ENCODE results near the gene VSIG10. TPM values are rescaled to one million over a fixed set of nuclear protein-coding genes. Genes with fewer than 3 reads are reported as not detected.

The VSIG10 gene
- total RNA-seq, 1 donor from 2014 or later, result 2.4 TPM

DNA sequence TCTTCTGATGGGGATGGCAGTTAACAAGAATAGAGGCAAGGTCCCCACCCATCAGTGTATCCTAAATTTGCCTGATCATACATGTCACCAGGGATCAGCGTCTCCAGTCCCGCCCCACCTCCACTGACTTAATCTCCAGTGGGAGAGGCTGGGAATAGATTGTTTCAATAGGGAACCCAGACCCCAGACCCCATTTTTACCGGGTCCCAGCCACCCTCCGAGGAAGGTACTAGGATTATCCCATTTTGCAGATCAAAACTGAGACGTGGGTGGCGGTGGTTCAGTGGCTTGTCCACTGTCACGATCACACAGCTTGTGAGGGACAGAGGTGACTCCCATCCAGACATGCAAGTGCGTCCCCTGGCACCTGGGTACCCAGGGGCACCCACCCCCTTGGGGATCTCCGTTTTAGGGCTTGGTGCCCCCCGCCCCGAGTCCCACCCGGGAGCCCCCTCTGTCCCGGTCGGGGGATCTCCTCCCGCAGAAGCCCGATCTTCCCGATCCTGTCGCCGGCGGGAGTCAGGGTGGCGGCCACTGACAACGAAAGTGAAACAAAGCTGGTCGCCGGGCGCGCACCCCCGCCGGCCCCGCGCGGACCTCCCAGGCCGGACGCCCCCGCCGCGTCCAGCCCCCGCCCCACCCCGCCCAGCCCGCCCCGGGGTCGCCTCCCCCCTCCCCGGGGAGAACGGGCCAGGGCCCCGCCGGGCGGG is 43.4 kb downstream of the VSIG10 start:
- Mint-ChIP-seq H3K27me3 (no peaks in the 10 kb centered on the region), H3K4me3 (peak overlapping the region; percentile 84), H3K36me3 (ENCODE audit: low read depth) (peaks cover 2% of the 10 kb centered on the region), H3K27ac (peak overlapping the region; percentile 85), H3K9me3 (no peaks in the 10 kb centered on the region), H3K4me1 (peaks cover 47% of the 10 kb centered on the region)
- ChIA-PET POLR2A (interaction anchor here (0.6 to 2.9 kb wide), 7 partner anchors 40 to 316 kb away, joined by 3 to 18 read pairs (median 6); partner anchors contain the start of genes PEBP1, RFC5 and SUDS3), CTCF (no interaction called here)
- intact Hi-C loops (cut with micrococcal nuclease), result loop anchor here (1.0 to 5.0 kb wide), 4 partner anchors 26 to 317 kb away; partner anchors contain the start of genes RFC5 and SUDS3
- peak; percentile 48 for DNase-seq
- TF ChIP-seq, protein P1, sequence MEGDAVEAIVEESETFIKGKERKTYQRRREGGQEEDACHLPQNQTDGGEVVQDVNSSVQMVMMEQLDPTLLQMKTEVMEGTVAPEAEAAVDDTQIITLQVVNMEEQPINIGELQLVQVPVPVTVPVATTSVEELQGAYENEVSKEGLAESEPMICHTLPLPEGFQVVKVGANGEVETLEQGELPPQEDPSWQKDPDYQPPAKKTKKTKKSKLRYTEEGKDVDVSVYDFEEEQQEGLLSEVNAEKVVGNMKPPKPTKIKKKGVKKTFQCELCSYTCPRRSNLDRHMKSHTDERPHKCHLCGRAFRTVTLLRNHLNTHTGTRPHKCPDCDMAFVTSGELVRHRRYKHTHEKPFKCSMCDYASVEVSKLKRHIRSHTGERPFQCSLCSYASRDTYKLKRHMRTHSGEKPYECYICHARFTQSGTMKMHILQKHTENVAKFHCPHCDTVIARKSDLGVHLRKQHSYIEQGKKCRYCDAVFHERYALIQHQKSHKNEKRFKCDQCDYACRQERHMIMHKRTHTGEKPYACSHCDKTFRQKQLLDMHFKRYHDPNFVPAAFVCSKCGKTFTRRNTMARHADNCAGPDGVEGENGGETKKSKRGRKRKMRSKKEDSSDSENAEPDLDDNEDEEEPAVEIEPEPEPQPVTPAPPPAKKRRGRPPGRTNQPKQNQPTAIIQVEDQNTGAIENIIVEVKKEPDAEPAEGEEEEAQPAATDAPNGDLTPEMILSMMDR (IDR thresholded peaks at IDR 0.05), result no peak
- ATAC-seq (ENCODE audit: low read depth), result peak; percentile 29

DNA sequence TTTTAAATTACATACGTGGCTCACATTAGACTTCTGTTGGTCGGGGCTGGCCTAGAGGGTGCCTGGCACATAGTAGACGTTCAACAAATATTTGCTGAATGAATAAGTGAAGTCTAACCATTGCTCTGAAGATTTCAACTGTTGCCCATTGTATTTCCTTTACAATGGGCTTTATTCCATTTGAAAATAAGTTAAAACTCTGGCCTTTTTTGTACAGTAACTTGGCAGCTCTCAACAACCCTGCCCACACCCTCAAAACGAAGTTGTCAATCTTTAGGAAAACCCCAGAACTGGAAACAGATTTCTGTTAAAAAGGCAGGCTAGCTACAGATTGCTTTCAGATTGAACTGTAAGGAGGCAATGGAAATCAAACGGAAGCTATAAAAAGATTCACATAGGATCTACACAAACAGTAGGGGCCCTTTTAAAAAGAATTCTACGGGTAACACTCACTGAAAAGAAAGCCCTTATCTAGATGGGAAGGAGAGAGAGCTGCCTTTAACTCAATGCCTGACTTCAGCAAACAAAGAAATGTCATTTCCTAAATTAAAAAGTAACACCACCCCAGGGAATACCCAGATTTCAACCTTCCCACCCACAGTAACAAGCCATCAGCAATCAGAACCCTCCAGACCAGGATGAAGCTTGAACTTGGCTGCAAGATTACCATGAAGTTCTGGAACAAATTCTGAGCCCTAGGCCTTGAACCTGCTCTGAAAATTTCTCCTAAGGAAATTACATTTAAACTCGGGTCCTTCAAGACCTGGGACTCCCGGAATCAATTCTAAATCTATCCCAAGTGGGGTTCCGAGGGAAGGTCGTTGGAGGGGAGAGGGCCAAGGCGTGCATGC is 44.2 kb downstream of the VSIG10 start:
- peaks cover 42% of the 10 kb centered on the region for H3K4me1 Mint-ChIP-seq
- no peaks in the 10 kb centered on the region for H3K27me3 Mint-ChIP-seq
- TF ChIP-seq, protein P1 (IDR thresholded peaks at IDR 0.05), result no peak
- no peak for DNase-seq
- no peaks in the 10 kb centered on the region for H3K9me3 Mint-ChIP-seq
- peak overlapping the region; percentile 84 for H3K4me3 Mint-ChIP-seq
- intact Hi-C loops (cut with micrococcal nuclease), result loop anchor here (2.0 to 5.0 kb wide), 3 partner anchors 25 to 318 kb away; partner anchors contain the start of gene SUDS3
- H3K36me3 Mint-ChIP-seq (ENCODE audit: low read depth), result peaks cover 2% of the 10 kb centered on the region
- ATAC-seq (ENCODE audit: low read depth), result no peak
- POLR2A ChIA-PET, result interaction anchor here (2.0 to 2.9 kb wide), 2 partner anchors 43 to 76 kb away, joined by 6 to 10 read pairs; partner anchors contain the start of genes PEBP1 and RFC5
- peak overlapping the region; percentile 85 for H3K27ac Mint-ChIP-seq
- CTCF ChIA-PET, result no interaction called here

DNA sequence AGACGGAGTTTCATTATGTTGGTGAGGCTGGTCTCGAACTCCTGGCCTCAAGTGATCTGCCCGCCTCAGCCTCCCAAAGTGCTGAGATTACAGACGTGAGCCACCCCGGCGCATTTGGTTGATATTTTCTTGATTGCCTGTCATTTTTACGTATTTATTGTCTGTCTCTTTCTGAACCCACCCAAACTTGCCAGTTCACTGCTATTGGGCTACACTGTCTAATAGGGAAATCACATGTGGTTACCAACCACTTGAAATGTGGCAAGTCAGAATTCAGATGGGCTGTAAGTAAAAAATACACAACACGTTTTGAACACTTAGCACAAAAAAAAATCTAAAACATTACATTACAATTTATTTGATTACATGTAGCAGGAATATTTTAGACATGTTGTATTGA is 44.9 kb downstream of the VSIG10 start:
- ChIA-PET CTCF (no interaction called here), POLR2A (no interaction called here)
- Mint-ChIP-seq H3K27ac (no peak overlapping the region), H3K9me3 (no peaks in the 10 kb centered on the region), H3K4me3 (no peak overlapping the region), H3K36me3 (ENCODE audit: low read depth) (peaks cover 2% of the 10 kb centered on the region), H3K4me1 (peaks cover 37% of the 10 kb centered on the region), H3K27me3 (no peaks in the 10 kb centered on the region)
- intact Hi-C loops (cut with micrococcal nuclease), result no loop called here
- no peak for DNase-seq
- TF ChIP-seq, protein P1 (IDR thresholded peaks at IDR 0.05), result no peak
- ATAC-seq (ENCODE audit: low read depth), result no peak

DNA sequence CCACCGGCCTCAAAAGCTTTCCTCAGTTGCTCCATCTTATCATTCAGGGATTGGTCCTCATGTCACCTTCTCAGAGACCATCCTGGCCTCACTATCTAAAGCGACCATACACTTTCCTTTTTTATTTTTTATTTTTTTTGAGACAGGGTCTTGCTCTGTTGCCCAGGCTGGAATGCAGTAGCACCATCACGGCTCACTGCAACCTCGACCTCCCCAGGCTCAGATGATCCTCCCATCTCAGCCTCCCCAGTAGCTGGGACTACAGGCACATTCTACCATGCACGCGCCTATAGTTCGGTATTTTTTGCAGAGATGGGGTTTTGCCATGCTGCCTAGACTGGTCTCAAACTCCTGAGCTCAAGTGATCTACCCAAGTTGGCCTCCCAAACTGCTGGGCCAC is 45.6 kb downstream of the VSIG10 start:
- Mint-ChIP-seq H3K9me3 (no peaks in the 10 kb centered on the region), H3K27me3 (no peaks in the 10 kb centered on the region), H3K36me3 (ENCODE audit: low read depth) (peaks cover 2% of the 10 kb centered on the region), H3K4me3 (no peak overlapping the region), H3K27ac (no peak overlapping the region), H3K4me1 (peaks cover 34% of the 10 kb centered on the region)
- CTCF ChIA-PET, result no interaction called here
- TF ChIP-seq, protein P1 (IDR thresholded peaks at IDR 0.05), result no peak
- POLR2A ChIA-PET, result interaction anchor here (0.7 kb wide), 1 partner anchor 77 kb away, joined by 4 read pairs; the partner anchor contains the start of gene PEBP1
- intact Hi-C loops (cut with micrococcal nuclease), result no loop called here
- no peak for ATAC-seq (ENCODE audit: low read depth)
- DNase-seq, result no peak

Measured in activated B cell treated with CpG ODN at 0.5 μM for 24 hours (primary cell).